SK-N-SH (cell line): ENCODE results near the gene TFR2. TPM values are rescaled to one million over a fixed set of nuclear protein-coding genes. Genes with fewer than 3 reads are reported as not detected.
A peak's percentile ranks its signal among the peaks of the same experiment; 100 is the strongest.

Experiments used
- CTCF ChIA-PET: fragments of 300-600, 350-600 bp; formaldehyde crosslinking; extraction: SDS; loops from one replicate; lab custom pipeline; 2021; lab: Yijun Ruan, JAX
- POLR2A ChIA-PET: fragments of 350-600 bp; sonication (Branson Sonifier 250); formaldehyde crosslinking; extraction: SDS; loops from one replicate; lab custom pipeline; 2020; ENCODE audit warnings: antibody characterized with exemption, inconsistent platforms; lab: Yijun Ruan, JAX
- DNase-seq: peaks from one replicate; pipeline ENCODE4 v3.0.0; 2012
- H2AFZ ChIP-seq: fragments of 200-600 bp; sonication (generic); 2 replicates; pipeline ENCODE4 v1.8.1; 2016; ENCODE audit warnings: antibody characterized with exemption, mild to moderate bottlenecking, low read depth
- H3F3A ChIP-seq: fragments of 200-600 bp; sonication (generic); replicated peaks from 2 replicates; pipeline ENCODE3; 2016; ENCODE audit warnings: antibody characterized with exemption, mild to moderate bottlenecking; ENCODE audit not compliant: insufficient read depth
- H3K27ac ChIP-seq, 2 experiments: fragments of 200-500 bp in 1 of 2; fragments of 200-600 bp in 1 of 2; sonication (Bioruptor generic) in 1 of 2; sonication (generic), shearing (Covaris generic) in 1 of 2; 2 replicates each; pipeline versions ENCODE4 v1.5.1 to v1.6.1; 2014 to 2016; ENCODE audit warnings: low read depth in 2 of 2, inconsistent platforms in 1 of 2, low read length in 1 of 2, mild to moderate bottlenecking in 1 of 2, mixed read lengths in 1 of 2
- H3K27me3 ChIP-seq: fragments of 200-600 bp; sonication (generic), shearing (Covaris generic); 2 replicates; pipeline ENCODE4 v1.6.1; 2016; ENCODE audit warnings: mixed run types; ENCODE audit not compliant: insufficient read depth
- H3K36me3 ChIP-seq, 2 experiments: fragments of 200-500 bp in 1 of 2; fragments of 200-600 bp in 1 of 2; sonication (Bioruptor generic) in 1 of 2; sonication (generic) in 1 of 2; replicated peaks in 1 of 2; 2 replicates each; pipeline versions ENCODE3 to v1.5.1; 2014 to 2016; ENCODE audit warnings: low read length in 1 of 2, mild to moderate bottlenecking in 1 of 2; ENCODE audit not compliant: insufficient read depth in 2 of 2, control insufficient read depth in 1 of 2
- H3K4me1 ChIP-seq, 2 experiments: fragments of 200-500 bp in 1 of 2; fragments of 200-600 bp in 1 of 2; sonication (Bioruptor generic) in 1 of 2; sonication (generic), shearing (Covaris generic) in 1 of 2; 2 replicates each; pipeline versions ENCODE4 v1.5.1 to v1.6.1; 2014 to 2016; ENCODE audit warnings: low read depth in 1 of 2, low read length in 1 of 2, mixed run types in 1 of 2; ENCODE audit not compliant: insufficient read depth in 2 of 2, control insufficient read depth in 1 of 2
- H3K4me2 ChIP-seq: fragments of 200-600 bp; sonication (generic), shearing (Covaris generic); 2 replicates; pipeline ENCODE4 v1.6.1; 2017; ENCODE audit warnings: mixed run types
- H3K4me3 ChIP-seq, 2 experiments: fragments of 200-500 bp in 1 of 2; fragments of 200-600 bp in 1 of 2; sonication (Bioruptor generic) in 1 of 2; sonication (generic), shearing (Covaris generic) in 1 of 2; 2 replicates each; pipeline versions ENCODE4 v1.5.1 to v1.8.1; 2014 to 2016; ENCODE audit warnings: low read depth in 2 of 2, inconsistent platforms in 1 of 2, low read length in 1 of 2, mild to moderate bottlenecking in 1 of 2, mixed read lengths in 1 of 2, moderate library complexity in 1 of 2
- H3K79me2 ChIP-seq: fragments of 200-600 bp; sonication (generic); 2 replicates; pipeline ENCODE4 v1.8.1; 2017; ENCODE audit warnings: mild to moderate bottlenecking; ENCODE audit not compliant: insufficient read depth
- H3K9ac ChIP-seq: fragments of 200-600 bp; sonication (generic); 2 replicates; pipeline ENCODE4 v1.6.1; 2017; ENCODE audit warnings: mixed run types
- H3K9me2 ChIP-seq: fragments of 200-600 bp; sonication (generic); 2 replicates; pipeline ENCODE4 v1.6.1; 2017; ENCODE audit warnings: mixed run types
- H3K9me3 ChIP-seq: fragments of 200-600 bp; sonication (generic); 2 replicates; pipeline ENCODE4 v1.6.1; 2017; ENCODE audit warnings: mixed run types, mild to moderate bottlenecking, moderate library complexity
- H4K20me1 ChIP-seq: fragments of 200-600 bp; sonication (generic); 2 replicates; pipeline ENCODE4 v1.6.1; 2017; ENCODE audit warnings: mild to moderate bottlenecking, mixed run types; ENCODE audit not compliant: insufficient read depth
- CHD2 ChIP-seq: fragments of 150-350 bp; IDR thresholded peaks from 2 replicates; pipeline ENCODE4 v1.6.1; 2018; ENCODE audit warnings: low read length; ENCODE audit not compliant: partially characterized antibody
- FOSL2 ChIP-seq: IDR thresholded peaks from 2 replicates; pipeline ENCODE4 v1.4.0; 2012; ENCODE audit warnings: low read depth, mild to moderate bottlenecking, moderate library complexity, borderline replicate concordance
- GATA2 ChIP-seq: sonication (generic); formaldehyde crosslinking; IDR thresholded peaks from 2 replicates; pipeline ENCODE4 v1.5.0; 2020; ENCODE audit warnings: mild to moderate bottlenecking, missing genetic modification reagents
- PBX3 ChIP-seq: IDR thresholded peaks from 2 replicates; pipeline ENCODE4; 2012
- TAF1 ChIP-seq: IDR thresholded peaks from 2 replicates; pipeline ENCODE4 v1.6.1; 2012; ENCODE audit warnings: low read depth, mild to moderate bottlenecking, low read length, moderate library complexity, borderline replicate concordance
- TCF12 ChIP-seq: IDR thresholded peaks from 2 replicates; pipeline ENCODE4 v1.4.0; 2012
- TEAD4 ChIP-seq: IDR thresholded peaks from 2 replicates; pipeline ENCODE4 v1.4.0; 2012; ENCODE audit warnings: mild to moderate bottlenecking, borderline replicate concordance; ENCODE audit not compliant: insufficient read depth
- YY1 ChIP-seq: IDR thresholded peaks from 2 replicates; pipeline ENCODE4 v1.4.0; 2012; ENCODE audit warnings: low read depth, mild to moderate bottlenecking
- ZBTB33 ChIP-seq: IDR thresholded peaks from 2 replicates; pipeline ENCODE4 v1.4.0; 2012; ENCODE audit warnings: low read depth, borderline replicate concordance
- WGBS: methylation state at CpG from one replicate; pipeline ENCODE4 v1.1.6; 2017; ENCODE audit warnings: low lambda C conversion rate; 5-methylcytosine and 5-hydroxymethylcytosine counted together
- polyA plus RNA-seq, 3 experiments: library from polyadenylated mRNA; depleted of rRNA; stranded (reverse); fragments of >200 nt; gene quantifications; 2 replicates each; pipeline ENCODE4 v1.2.3, GENCODE V29; 2012
- TF ChIP-seq, protein P1 (sequence below): fragments of 150-350 bp; IDR thresholded peaks from 2 replicates; pipeline ENCODE4 v1.6.1; 2016; ENCODE audit warnings: mild to moderate bottlenecking, low read depth, low read length

The TFR2 gene
- polyA plus RNA-seq, 1 of the 3 experiments (the other 2 are of a cell fraction), result 0.30 TPM

- peak; percentile 30 for DNase-seq
- no peaks in the 10 kb centered on the region for H3K9me2 ChIP-seq
- no peak for TF ChIP-seq TAF1
- peaks cover 14 to 29% of the 10 kb centered on the region in 2 experiments for H3K36me3 ChIP-seq
- WGBS, result 93% methylated on average over 12 of the region's 20 CpGs
- no peaks in the 10 kb centered on the region for H3K27me3 ChIP-seq
- no peak overlapping the region for H3K4me3 ChIP-seq
- POLR2A ChIA-PET, result interaction anchor here (2.7 kb wide), 1 partner anchor 13 kb away, joined by 19 read pairs; the partner anchor contains the start of genes FBXO24 and LRCH4
- no peaks in the 10 kb centered on the region for H3K9me3 ChIP-seq
- H3K4me2 ChIP-seq, result no peak overlapping the region
- no peaks in the 10 kb centered on the region for H3F3A ChIP-seq
- CTCF ChIA-PET, result interaction anchor here (0.7 to 2.0 kb wide), 6 partner anchors 8 to 89 kb away, joined by 3 to 5 read pairs (median 3); no protein-coding TSS in a partner anchor
- H4K20me1 ChIP-seq, result no peaks in the 10 kb centered on the region
- no peak overlapping the region for H3K27ac ChIP-seq
- no peaks in the 10 kb centered on the region for H3K79me2 ChIP-seq
- H3K4me1 ChIP-seq, result peaks cover 0 to 32% of the 10 kb centered on the region in 2 experiments; a peak in 1 of 4 replicates
- H3K9ac ChIP-seq, result no peak overlapping the region
- H2AFZ ChIP-seq, result no peak overlapping the region
Observed at GRCh38 chr7:100572281-100572948, 68.9 kb downstream of the TFR2 start.

GRCh38 chr7:100571829-100572116 is 69.6 kb downstream of the TFR2 start:
- ChIA-PET POLR2A (interaction anchor here (1.1 to 2.7 kb wide), 2 partner anchors 14 to 132 kb away, joined by 4 to 19 read pairs; partner anchors contain the start of genes FBXO24 and LRCH4), CTCF (interaction anchor here (0.9 to 2.0 kb wide), 10 partner anchors 8 to 134 kb away, joined by 3 to 16 read pairs (median 4); partner anchors contain the start of gene MOSPD3)
- H3K4me2 ChIP-seq, result no peak overlapping the region
- H3K9ac ChIP-seq, result no peak overlapping the region
- H3K27me3 ChIP-seq, result no peaks in the 10 kb centered on the region
- TF ChIP-seq TCF12 (no peak), TAF1 (no peak), CHD2 (no peak), GATA2 (CRISPR knock-in tag) (no peak)
- H3K27ac ChIP-seq, result no peak overlapping the region
- peaks cover 0 to 38% of the 10 kb centered on the region in 2 experiments; a peak in 1 of 4 replicates for H3K4me1 ChIP-seq
- H3F3A ChIP-seq, result peaks cover 4% of the 10 kb centered on the region
- DNase-seq, result peak; percentile 27
- no peak overlapping the region for H2AFZ ChIP-seq
- peaks cover 13 to 25% of the 10 kb centered on the region in 2 experiments for H3K36me3 ChIP-seq
- no peak overlapping the region for H3K4me3 ChIP-seq
- no peaks in the 10 kb centered on the region for H3K9me3 ChIP-seq
- H4K20me1 ChIP-seq, result no peaks in the 10 kb centered on the region
- no peaks in the 10 kb centered on the region for H3K9me2 ChIP-seq
- 100% methylated on average over 2 of the region's 2 CpGs for WGBS
- H3K79me2 ChIP-seq, result no peaks in the 10 kb centered on the region

DNA sequence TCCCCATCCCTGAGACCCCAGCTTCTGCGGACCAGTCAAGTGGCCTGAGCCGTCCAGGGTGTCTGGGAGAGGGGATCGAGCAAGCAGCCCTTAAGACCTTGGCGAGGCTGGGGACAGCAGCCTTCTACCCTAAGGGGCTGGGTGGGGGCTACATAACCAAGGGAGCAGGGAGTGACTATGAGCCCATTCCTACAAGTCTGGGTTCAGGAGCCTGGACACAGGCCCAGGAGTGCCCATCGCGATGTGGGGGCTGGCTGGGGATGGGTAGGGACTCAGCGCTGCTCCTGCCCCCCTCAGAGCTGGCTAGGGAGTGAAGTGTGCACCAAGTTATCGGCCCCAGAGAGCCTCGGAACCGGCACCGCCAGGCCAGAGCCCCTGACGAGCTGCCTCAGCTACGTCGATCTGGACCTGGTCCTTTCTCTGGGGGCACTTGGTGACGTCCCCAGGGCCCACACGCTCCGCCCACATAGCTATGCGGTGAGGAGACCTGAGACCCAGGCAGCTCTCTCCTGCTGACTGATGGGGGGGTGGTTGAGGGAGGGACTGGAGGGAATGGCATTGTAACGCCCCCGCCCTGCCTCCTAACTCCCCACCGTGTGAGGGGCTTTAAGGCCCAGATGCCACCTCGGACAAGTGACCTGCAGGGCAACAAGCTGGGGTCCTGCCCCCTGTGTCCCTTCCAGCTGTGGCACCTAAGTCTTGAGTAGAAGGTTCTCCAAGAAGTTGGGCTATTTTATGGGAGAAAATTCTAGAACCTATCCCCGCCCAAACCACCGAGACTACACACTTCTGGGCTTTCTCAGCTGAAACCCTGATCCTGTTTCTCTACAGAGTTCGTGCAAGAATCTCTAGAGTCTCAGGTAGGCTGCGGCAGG is 70.2 kb downstream of the TFR2 start:
- Histone ChIP-seq H3K9ac (no peak overlapping the region), H3K4me2 (no peak overlapping the region), H3K9me2 (no peaks in the 10 kb centered on the region), H3K4me3 (no peak overlapping the region), H2AFZ (no peak overlapping the region), H3K79me2 (no peaks in the 10 kb centered on the region), H3K9me3 (no peaks in the 10 kb centered on the region), H3K27ac (no peak overlapping the region), H3K4me1 (peaks cover 0 to 40% of the 10 kb centered on the region in 2 experiments; a peak in 1 of 4 replicates), H3K27me3 (no peaks in the 10 kb centered on the region), H3K36me3 (peaks cover 8 to 19% of the 10 kb centered on the region in 2 experiments), H4K20me1 (no peaks in the 10 kb centered on the region), H3F3A (peaks cover 9% of the 10 kb centered on the region)
- WGBS, result 93% methylated on average over 22 of the region's 26 CpGs
- POLR2A ChIA-PET, result interaction anchor here (0.7 to 2.7 kb wide), 4 partner anchors 14 to 133 kb away, joined by 3 to 19 read pairs (median 4); partner anchors contain the start of genes FBXO24, LRCH4 and MOSPD3
- peak; percentile 48 for DNase-seq
- CTCF ChIA-PET, result interaction anchor here (0.9 to 2.0 kb wide), 11 partner anchors 10 to 134 kb away, joined by 3 to 16 read pairs (median 3); partner anchors contain the start of gene MOSPD3
- TF ChIP-seq YY1 (no peak), TEAD4 (no peak), FOSL2 (no peak), TCF12 (no peak), ZBTB33 (no peak), PBX3 (no peak)
- TF ChIP-seq, protein P1, sequence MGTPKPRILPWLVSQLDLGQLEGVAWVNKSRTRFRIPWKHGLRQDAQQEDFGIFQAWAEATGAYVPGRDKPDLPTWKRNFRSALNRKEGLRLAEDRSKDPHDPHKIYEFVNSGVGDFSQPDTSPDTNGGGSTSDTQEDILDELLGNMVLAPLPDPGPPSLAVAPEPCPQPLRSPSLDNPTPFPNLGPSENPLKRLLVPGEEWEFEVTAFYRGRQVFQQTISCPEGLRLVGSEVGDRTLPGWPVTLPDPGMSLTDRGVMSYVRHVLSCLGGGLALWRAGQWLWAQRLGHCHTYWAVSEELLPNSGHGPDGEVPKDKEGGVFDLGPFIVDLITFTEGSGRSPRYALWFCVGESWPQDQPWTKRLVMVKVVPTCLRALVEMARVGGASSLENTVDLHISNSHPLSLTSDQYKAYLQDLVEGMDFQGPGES, result no peak
